Hematopoietic multipotent progenitor cell treated with erythropoietin and hydrocortisone succinate and interleukin-3 and kit ligand, for 8 days (in vitro differentiated cells): ENCODE data around the gene GBP7.
"Not testable (repeated sequence)": the region's sequence is repeated elsewhere in the genome, so short reads cannot be mapped to it uniquely, and the experiment has no call there.

ENCODE experiments used
- DNase-seq: peaks from one replicate; pipeline ENCODE4 v3.0.0-alpha.2; 2015

The GBP7 gene

DNA sequence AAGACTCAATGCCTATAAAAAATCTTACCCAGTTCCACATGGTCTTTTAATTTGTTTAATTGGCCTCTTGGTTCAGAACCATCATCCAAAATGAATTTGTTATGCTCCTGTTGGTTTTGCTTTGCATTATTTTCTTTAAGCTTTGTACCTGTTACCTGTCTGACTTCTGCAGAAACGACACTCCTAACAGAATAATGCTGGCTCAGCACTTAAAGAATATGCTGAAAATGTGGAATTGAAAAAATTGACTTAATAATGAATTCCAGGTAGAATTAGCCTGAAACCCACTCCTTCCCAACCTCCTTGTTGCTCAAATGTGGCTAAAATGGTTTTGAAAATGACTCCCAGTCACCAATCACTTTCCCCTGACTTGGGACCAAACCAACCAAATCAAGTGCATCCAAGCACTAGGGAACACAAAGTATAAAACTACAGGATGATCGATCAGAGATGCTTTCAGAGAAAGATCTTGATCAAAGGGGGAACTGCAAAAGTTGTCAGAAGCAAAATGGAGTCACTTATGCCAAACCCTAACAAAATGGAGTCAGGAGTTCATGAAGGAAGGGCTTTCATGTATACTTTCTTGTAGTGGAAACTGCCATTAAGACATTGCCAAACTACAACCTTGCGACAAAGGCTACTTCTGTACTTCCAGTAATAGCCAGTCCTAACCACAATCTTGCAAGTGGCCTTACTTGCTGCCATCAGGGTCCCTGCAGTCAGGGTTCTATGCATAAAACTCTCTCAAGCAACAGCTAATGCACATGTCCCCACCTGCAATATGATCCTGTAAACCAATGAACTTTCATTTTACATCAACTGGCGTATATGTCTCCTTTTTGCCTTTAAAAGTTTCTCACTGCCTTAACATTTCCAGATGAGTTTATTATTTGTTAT is 5.4 kb downstream of the GBP7 start:
- no peak for DNase-seq

DNA sequence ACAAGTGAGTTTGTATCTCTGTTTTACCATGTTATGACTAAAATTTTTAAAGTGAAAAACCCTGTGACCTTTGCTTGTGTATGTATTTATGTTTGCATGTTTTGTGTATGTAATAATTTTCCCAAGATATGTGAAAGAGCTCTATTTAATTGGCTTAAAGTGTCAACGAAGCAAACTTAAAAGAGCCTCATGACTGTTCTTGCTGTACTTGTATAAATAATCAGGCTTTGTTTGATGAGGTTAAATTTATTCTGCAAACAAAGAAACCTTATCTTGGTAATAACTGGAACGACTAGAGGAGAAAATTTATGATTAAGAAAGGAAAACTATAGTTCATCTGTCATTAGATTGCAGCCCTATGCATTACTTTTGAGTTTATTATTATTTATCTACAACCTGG is 6.6 kb downstream of the GBP7 start:
- no peak for DNase-seq

DNA sequence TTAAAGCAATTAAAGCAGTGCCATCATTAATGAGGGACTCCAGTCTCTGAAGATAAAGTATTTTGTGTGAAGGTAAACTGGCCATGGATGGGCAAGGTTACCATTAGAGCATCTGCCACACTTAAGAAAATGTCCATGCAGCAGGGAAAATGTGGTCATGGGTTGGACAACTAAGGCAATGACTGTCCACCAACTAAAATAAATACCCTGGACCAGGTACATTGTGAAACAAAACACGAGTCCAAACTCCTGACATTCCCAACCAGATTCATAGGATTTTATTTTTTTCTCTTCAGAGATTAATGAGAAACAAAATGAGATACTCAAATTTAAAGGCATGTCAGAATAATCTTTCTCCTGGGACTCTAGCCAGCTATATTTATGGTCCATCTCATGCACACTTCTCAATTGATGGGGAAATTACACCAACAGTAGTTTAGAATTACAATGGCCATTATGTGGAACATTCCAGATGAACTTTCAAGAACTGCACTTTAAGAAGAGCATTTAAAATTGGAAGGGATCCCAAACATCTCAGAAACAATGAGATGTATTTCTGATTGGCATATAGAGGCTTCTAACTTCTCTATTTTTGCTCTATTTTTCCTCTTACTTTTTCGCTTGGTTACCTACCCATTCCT is 8.1 kb downstream of the GBP7 start:
- no peak for DNase-seq

DNA sequence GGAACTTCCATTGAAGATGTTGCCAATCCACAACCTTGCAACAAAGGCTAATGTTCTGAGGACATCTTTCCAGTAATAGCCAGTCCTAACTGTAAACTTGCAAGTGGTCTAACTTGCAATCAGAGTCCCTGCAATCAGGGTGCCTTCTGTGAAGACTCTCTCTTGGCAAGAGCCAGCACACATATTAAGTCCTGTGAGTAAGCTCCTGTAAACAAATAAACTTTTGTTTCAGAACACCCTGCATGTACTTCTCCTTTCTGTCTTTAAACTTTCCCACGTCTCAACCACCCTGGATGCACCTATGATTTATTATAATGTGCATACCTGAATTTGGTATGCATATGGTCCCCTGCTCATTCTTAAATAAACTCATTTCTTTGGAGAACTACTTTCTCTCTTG is 9.1 kb downstream of the GBP7 start:
- DNase-seq = no peak

DNA sequence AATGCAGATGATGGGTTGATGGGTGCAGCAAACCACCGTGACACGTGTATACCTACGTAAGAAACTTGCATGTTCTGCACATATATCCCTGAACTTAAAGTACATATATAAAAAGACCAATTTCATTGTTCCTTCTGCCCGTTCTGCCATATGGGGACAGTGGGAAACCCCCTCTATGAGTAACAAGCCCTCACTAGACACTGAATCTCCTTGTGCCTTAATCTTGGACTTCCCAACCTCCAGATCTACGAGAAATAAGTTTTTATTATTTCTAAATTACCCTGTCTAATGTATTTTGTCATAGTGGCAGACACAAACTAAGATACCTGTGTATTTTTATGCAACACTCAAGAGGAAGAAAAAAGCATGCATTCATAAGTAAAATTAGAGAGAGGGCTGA is 10.0 kb downstream of the GBP7 start:
- DNase-seq = no peak

DNA sequence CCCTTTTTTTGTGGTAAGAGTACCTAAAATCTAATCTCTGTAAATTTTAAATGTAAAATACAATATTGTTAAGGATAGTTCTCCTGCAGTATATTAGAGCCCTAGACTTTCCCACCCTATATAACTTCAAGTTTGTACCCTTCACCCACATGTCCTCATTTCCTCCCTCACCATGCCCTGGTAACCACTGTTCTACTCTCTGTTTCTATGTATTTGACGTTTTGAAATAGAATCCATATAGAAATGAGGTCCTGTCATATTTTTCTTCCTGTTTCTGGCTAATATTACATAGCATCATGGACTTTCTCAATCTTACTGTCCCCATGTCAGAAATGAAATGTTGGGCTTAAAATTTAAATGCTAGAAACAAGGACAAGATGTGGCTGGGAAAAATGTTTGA is 24.8 kb downstream of the GBP7 start:
- no peak for DNase-seq

DNA sequence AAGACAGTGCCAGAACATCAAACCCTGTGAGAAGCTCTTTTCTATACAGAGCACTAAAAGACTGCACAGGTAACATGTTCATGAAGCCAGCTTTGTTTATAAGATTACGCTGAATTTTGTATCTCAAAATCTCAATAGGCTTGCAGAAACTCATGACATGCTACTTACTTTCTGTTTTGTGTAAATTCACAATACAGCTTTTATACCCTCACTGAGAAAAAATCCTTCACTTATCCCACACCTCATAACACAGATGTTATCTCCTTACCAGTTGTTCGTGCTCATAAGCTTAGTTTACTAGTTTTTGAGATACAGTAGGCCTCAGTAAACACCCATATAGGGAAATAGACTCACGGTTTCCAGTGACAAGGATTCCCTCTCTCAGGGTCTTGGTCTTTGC is 25.8 kb downstream of the GBP7 start:
- DNase-seq = no peak

DNA sequence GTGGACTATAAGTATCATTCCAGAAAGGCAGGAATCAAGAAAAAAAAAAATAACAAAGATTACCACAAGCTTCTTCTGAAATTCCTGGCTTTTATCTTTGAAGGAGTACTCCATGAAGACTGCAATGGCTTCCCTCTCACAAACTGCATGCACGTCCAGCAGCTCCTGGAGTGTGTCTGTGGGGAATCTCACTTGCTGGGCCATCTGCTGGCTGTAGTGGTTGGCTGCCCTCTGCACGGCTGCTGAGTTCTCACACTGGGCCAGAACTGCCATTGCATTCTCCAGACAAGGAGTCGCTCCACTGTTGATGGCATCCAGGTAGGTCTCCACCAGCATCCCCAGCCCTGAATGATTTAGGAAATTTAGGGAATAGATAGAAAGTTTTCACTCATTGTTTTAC is 26.6 kb downstream of the GBP7 start:
- no peak for DNase-seq

DNA sequence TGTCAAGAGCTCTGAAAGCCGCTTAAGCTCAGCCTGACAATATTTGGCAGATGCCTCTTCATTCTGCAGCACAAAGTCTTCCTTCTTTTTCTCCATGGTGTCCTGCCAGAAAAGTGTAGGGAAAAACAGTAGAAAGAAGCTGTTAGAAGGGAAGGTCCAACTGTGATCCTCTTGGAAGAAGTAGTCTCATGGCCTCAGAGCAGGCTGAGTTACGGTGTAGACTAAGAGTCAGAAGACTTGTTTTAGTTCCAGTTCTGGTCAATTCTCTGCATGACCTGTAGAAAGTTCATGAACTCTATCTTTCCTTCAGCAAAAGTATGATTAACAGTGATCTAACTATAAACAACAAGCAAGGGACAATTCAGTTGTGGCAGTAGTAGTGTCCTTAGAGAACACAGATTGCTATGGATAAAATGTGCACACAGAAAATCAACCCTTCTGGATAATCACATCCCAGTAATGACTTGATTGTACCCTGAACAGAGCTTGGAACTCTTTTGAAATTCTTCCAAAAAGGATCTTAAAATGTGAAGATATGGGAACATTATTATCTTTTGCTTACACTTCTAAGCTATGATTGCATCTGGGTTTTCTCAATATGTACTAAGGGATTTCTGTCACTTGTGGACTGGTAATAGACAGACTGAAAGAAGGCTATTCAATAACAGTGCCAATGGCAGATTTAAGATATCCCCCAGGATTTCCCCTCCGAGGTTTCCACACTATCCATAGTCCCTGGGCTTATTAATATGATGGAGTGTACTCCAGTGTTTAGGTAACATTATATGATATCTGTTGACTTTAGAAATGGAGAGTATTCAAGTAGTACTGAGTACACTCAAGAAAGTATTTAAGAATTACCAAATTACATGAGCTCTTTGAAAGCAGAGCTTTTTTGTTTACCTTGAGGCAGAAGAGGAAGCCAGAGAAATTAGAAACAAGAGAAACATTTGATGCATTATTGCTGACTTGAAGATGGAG is 27.8 kb downstream of the GBP7 start:
- no peak for DNase-seq

DNA sequence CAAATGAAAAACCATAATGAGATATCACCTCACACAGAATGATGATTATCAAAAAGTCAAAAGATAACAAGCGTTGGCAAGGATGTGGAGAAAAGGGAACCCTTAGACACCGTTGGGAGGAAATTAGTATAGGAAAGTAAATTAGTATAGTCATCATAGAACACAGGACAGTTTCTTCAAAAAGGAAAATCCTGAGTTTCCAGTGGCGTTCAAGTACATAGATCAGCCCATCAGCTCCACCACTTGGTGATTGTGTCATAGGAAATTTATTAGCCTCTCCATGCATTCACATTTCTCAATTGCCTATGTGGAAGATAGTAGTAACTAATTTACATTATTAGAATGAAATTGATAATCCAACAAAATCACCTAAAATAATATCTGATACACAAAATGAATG is 29.1 kb downstream of the GBP7 start:
- DNase-seq = no peak

DNA sequence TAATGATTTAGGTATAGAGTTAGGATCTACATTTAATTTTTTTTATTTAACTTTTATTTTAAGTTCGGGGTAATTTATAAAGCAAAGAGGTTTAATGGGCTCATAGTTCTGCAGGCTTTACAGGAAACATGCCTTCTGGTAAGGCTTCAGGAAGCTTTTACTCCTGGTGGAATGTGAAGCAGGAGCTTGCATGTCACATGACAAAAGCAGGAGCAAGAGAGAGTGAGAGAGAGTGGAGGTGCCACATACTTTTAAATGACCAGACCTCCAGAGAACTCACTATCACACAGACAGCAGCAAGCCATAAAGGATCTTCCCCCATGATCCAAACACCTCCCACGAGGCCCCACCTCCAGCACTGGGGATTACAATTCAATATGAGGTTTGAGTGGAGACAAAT is 32.3 kb downstream of the GBP7 start:
- DNase-seq = no peak

DNA sequence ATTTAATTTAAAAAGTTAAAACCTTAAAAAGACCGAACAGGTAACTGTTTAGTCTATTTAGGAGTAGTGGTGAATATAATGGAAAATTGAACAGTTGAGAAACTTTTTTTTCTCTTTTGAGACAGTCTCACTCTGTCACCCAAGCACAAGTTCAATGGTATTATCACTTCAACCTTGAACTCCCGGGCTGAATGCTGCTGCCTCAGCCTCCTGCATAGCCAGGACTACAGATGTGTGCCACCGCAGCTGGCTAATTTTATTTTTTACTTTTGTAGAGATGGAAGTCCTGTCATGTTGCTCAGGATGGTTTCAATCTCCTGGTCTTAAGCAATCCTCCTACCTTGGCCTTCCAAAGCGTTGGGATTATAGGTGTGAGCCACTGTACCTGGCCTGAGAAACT is 33.6 kb downstream of the GBP7 start:
- DNase-seq = no peak

DNA sequence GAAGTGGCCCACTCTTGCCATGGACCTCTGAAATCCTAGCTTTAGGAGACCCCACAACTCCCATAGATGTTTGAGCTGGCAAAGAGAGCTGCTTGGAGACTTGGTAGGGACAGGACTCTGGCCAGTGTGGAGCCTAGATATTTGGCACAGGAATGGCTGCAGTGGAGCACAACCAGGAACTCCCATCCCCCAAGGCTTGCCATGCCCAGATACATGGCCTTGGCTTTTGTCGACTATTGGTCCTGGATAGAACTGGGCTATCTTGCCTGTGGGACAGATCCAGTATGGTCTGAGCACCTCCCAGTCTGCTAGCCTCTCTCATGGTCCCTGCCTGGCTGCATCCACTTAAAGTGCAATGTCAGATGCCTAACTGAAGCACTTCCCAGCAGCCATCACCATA is 42.1 kb downstream of the GBP7 start:
- no peak for DNase-seq

DNA sequence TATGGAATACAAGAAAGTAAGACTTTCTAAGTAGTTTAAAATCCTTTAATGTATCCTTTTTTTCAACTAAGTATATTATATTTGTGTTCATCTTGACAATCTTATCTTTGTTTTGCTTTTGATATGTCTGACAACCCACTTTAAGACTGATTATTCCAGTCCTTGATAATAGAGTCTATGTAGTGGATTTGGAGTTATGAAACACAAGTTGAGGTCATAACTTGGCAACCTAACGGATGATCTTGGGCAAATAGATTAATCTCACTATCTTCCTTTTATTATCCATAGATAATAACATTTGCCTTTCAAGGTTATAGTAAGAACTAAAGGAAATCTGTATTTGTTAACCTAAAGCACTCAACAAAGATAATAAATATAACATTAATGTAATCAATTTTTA is 45.1 kb downstream of the GBP7 start:
- no peak for DNase-seq

DNA sequence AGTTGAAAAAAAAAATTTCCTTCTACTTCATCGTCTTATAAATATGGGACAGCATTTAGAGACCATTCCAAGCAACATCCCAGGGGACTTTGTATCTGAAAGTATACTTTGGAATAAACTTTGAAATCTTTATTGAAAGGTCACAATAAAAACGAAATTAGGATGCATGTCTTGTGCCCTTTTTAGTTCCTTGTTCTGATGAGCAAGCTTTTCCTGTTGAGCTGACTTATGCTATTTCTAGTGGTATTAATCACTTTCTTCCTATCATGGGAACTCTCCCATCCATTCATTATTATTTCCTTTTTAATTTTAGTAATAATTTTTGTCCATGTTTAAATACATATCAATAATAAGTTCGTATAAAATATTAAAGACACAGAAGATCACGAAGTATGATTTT is 45.9 kb downstream of the GBP7 start:
- no peak for DNase-seq

DNA sequence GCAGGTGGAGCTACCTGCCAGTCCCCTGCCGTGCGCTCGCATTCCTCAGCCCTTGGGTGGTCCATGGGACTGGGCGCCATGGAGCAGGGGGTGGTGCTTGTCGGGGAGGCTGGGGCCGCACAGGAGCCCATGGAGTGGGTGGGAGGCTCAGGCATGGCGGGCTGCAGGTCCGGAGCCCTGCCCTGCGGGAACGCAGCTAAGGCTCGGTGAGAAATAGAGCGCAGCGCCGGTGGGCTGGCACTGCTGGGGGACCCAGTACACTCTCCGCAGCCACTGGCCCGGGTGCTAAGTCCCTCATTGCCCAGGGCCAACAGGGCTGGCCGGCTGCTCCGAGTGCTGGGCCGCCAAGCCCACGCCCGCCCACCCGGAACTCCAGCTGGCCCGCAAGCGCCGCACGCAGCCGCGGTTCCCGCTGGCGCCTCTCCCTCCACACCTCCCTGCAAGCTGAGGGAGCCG is 47.8 kb downstream of the GBP7 start:
- not testable (repeated sequence) for DNase-seq

DNA sequence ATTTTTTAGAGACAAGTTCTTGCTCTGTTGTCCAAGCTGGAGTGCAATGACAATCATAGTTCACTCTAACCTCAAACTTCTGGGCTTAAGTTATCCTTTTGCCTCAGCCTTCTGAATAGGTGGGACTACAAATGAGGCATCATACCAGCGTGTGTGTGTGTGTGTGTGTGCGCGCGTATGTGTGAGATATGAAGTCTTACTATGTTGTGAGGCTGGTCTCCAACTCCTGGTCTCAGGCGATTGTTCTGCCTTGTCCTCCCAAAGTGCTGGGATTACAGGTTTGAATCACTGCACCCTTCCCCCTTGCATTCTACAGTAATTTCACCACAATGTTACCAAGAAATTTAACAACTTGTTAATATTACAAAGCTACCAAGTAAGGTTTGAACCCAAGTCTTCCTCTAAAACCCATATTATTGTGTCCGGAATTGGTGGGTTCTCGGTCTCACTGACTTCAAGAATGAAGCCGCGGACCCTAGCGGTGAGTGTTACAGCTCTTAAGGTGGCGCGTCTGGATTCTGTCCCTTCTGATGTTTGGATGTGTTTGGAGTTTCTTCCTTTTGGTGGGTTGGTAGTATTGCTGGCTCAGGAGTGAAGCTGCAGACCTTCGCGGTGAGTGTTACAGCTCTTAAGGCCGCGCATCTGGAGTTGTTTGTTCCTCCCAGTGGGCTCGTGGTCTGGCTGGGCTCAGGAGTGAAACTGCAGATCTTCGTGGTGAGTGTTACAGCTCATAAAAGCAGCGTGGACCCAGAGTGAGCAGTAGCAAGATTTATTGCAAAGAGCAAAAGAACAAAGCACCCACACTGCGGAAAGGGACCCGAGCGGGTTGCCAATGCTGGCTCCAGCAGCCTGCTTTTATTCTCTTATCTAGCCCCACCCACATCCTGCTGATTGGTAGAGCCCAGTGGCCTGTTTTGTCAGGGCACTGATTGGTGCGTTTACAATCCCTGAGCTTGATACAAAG is 48.9 kb downstream of the GBP7 start:
- DNase-seq = not testable (repeated sequence)

DNA sequence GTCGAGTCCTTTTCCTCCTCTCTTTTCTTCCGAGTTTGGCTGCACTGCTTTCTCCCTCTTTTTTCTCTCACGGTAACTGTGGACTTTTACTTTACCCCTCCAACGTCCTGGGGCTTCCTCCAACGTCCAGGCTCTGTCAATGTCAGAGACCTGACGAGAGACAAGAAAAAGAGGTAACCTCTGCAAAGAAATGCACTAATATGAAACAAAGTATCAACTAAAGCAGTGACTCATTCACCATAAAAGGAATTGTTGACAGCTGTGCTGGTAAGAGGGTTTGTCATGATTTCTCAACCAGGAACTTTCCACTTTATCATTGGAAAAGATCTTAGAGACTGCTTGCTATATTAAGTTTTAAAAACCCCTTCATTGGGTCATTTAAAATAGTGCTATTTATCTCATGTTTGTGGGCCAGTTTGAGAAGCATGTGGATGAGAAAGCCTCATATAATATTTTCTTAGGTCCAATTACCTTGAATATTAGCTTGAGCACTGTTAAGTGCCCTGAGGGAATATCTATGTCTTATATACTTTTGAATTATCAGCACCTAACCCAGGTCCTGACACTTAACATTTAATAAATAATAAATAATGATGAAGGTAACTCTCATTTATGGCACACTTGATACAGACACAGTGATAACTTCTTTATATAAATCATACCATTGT is 49.8 kb downstream of the GBP7 start, which contains the start of gene GBP2:
TSS of gene GBP2 (minus strand) at position 202 of the 668 bp plus-strand sequence. CDS start 4,148 bp downstream, outside the sequence.
- DNase-seq = peak; percentile 23

DNA sequence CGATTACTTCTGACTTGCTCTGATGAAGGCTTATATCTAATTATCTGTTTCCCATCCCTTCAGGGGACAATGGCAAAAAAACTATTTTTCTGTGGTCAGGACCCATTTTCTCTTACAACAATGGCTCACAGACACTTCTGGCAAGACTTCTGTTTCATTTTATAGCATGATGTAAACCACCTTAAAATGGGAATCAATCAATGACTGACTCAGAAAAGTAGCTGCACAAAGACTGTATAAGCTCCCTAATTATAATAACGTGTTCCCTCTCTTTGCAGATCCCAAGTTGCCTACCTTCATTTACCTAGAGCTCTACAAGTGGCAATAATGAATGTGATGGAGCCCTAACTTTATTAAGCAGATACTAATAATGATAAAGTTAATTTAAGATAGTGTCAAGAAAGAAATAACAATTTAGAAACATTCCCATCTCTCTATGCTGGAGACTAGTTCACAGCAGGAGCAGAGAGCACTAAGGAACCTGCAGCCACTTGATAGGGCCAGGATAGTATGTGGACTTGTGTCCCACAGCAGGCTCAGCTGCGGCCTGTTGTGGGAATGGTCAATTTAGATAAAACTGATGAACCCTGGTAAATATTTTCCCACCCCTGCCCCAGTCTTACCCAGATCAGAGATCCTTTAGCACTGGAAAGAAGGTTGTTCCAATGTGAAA is 50.4 kb downstream of the GBP7 start:
- DNase-seq = no peak

DNA sequence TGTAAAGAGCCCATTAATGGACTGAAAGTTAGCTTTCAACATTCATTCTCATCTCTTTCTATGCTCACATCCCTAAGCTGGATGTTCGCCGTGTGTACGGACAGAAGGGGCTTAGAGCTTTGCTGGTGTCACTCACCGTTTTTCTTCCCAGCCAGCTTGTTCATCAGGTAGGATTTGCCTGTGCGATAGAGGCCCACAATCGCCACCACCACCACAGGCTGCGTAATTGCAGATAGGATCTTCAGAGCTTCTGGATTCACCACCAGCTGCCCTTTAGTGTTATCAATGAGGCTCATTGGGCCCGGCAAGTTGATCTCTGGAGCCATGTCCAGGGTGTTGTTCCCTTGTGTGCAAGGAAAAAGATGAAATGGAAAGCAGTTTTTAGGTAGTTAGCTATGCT is 54.2 kb downstream of the GBP7 start:
- no peak for DNase-seq

DNA sequence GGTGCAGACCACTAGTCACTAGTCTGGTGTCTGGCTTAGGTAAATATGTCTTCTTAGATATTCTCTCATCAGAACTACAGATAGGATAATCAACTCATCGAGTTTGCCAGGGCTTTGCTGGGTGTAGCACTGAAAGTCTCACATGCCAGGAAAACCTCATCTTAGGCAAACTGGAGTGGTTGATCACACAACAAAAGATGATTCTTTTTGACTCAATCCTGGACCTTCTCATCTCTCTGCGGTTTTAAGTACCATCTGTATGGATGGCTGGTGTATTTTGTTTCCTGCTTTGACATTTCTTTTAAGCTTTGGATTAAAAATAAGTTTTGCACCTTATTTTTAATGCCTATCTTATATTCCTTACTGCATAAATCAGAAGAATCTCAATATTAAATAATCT is 61.1 kb downstream of the GBP7 start:
- DNase-seq = no peak
